Osteoblast (primary cell): ENCODE data around the gene LDB3. TPM values are rescaled to one million over a fixed set of nuclear protein-coding genes. Genes with fewer than 3 reads are reported as not detected.
"Not testable (repeated sequence)": the region's sequence is repeated elsewhere in the genome, so short reads cannot be mapped to it uniquely, and the experiment has no call there.

Source experiments
- DNase-seq: peaks from one replicate; pipeline ENCODE4 v3.0.0; 2011; ENCODE audit warnings: low spot score, mixed read lengths; ENCODE audit not compliant: insufficient read length; ENCODE audit errors: missing footprints
- H2AFZ ChIP-seq: 2 replicates; pipeline ENCODE4 v1.6.0; 2011; ENCODE audit warnings: mild to moderate bottlenecking, low read length
- H3K27ac ChIP-seq: 2 replicates; pipeline ENCODE4 v1.5.1; 2011; ENCODE audit warnings: mild to moderate bottlenecking, low read depth, low read length, moderate library complexity
- H3K27me3 ChIP-seq: 2 replicates; pipeline ENCODE4 v1.6.0; 2012; ENCODE audit warnings: mild to moderate bottlenecking, control low read depth, inconsistent platforms, low read length, moderate library complexity; ENCODE audit not compliant: insufficient read depth
- H3K36me3 ChIP-seq: 2 replicates; pipeline ENCODE4 v1.5.1; 2011; ENCODE audit warnings: mild to moderate bottlenecking, low read length, control low read depth, moderate library complexity; ENCODE audit not compliant: insufficient read depth
- H3K4me1 ChIP-seq: 2 replicates; pipeline ENCODE4 v1.5.1; 2011; ENCODE audit warnings: mild to moderate bottlenecking, low read length, control low read depth, moderate library complexity; ENCODE audit not compliant: insufficient read depth
- H3K4me2 ChIP-seq: 2 replicates; pipeline ENCODE4 v1.6.0; 2011; ENCODE audit warnings: mild to moderate bottlenecking, low read length; ENCODE audit not compliant: insufficient read depth
- H3K4me3 ChIP-seq: fragments of 200-600 bp; sonication (generic); 3 replicates; pipeline ENCODE4 v1.5.1; 2012; ENCODE audit warnings: mild to moderate bottlenecking, low read length, inconsistent platforms; ENCODE audit not compliant: insufficient read depth
- H3K79me2 ChIP-seq: 2 replicates; pipeline ENCODE4 v1.6.0; 2012; ENCODE audit warnings: mild to moderate bottlenecking, low read length, control low read depth, inconsistent platforms; ENCODE audit not compliant: insufficient read depth
- H3K9me3 ChIP-seq: 2 replicates; pipeline ENCODE4 v1.5.1; 2011; ENCODE audit warnings: low read depth, low read length, control low read depth
- H4K20me1 ChIP-seq: 2 replicates; pipeline ENCODE4 v1.6.0; 2012; ENCODE audit warnings: mild to moderate bottlenecking, low read length, control low read depth; ENCODE audit not compliant: insufficient read depth
- total RNA-seq: library from RNA; depleted of rRNA; stranded (reverse); fragments of >200 nt; gene quantifications from 2 replicates; pipeline ENCODE4 v1.2.3, GENCODE V29; 2012
- TF ChIP-seq, protein P1 (sequence below): IDR thresholded peaks from 2 replicates; pipeline ENCODE4 v1.5.1; 2011; ENCODE audit warnings: mild to moderate bottlenecking, low read depth, low read length, moderate library complexity; ENCODE audit errors: extremely low read depth

The LDB3 gene
- total RNA-seq, 1 donor: under 0.01 TPM

DNA sequence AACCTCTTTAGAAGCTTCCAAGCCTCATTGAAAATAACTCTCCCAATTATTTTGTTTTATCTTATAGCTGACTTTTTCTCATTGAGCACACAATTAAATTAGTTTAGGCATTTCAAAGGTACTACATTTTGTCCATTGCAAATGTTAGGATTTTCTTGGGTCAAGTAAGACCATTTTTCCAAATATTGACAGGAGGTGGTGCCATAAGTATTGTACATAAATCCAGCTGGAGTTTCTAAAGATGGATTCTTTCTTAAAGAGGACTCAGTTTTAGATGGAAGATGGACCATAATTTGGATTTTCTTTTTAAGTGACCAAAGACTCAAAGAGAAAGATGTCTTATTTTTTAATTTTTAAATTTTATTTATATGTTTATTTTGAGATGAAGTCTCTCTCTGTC, 26.3 kb upstream of the LDB3 start:
- Histone ChIP-seq H3K4me1 (peaks cover 10% of the 10 kb centered on the region), H3K27me3 (no peaks in the 10 kb centered on the region), H3K27ac (no peak overlapping the region), H3K9me3 (no peaks in the 10 kb centered on the region), H3K4me2 (no peak overlapping the region), H4K20me1 (no peaks in the 10 kb centered on the region), H3K36me3 (no peaks in the 10 kb centered on the region), H2AFZ (no peak overlapping the region), H3K79me2 (no peaks in the 10 kb centered on the region), H3K4me3 (no peak overlapping the region)
- TF ChIP-seq, protein P1, sequence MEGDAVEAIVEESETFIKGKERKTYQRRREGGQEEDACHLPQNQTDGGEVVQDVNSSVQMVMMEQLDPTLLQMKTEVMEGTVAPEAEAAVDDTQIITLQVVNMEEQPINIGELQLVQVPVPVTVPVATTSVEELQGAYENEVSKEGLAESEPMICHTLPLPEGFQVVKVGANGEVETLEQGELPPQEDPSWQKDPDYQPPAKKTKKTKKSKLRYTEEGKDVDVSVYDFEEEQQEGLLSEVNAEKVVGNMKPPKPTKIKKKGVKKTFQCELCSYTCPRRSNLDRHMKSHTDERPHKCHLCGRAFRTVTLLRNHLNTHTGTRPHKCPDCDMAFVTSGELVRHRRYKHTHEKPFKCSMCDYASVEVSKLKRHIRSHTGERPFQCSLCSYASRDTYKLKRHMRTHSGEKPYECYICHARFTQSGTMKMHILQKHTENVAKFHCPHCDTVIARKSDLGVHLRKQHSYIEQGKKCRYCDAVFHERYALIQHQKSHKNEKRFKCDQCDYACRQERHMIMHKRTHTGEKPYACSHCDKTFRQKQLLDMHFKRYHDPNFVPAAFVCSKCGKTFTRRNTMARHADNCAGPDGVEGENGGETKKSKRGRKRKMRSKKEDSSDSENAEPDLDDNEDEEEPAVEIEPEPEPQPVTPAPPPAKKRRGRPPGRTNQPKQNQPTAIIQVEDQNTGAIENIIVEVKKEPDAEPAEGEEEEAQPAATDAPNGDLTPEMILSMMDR: no peak
- DNase-seq: no peak

DNA sequence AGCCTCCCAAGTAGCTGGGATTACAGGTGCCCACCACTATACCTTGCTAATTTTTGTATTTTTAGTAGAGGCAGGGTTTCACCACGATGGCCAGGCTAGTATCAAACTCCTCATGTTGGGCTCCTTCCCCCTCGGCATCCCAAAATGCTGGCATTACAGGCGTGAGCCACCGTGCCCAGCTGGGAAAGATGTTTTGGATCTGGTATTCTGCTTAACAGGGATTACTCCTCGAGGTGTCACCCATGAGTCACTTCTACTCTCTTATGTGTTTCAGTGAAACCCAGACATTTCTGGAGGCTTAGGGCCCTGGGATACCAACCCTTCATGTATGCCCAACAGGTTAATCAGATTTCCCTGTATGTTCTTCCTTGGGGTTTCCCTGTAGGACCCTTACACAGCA, 25.8 kb upstream of the LDB3 start:
- no peak overlapping the region for H3K27ac ChIP-seq
- H3K4me1 ChIP-seq: peaks cover 10% of the 10 kb centered on the region
- no peaks in the 10 kb centered on the region for H4K20me1 ChIP-seq
- no peaks in the 10 kb centered on the region for H3K27me3 ChIP-seq
- no peaks in the 10 kb centered on the region for H3K79me2 ChIP-seq
- TF ChIP-seq, protein P1: no peak
- no peak overlapping the region for H3K4me3 ChIP-seq
- no peak overlapping the region for H2AFZ ChIP-seq
- no peak overlapping the region for H3K4me2 ChIP-seq
- DNase-seq: peak; percentile 87
- no peaks in the 10 kb centered on the region for H3K36me3 ChIP-seq
- no peaks in the 10 kb centered on the region for H3K9me3 ChIP-seq

DNA sequence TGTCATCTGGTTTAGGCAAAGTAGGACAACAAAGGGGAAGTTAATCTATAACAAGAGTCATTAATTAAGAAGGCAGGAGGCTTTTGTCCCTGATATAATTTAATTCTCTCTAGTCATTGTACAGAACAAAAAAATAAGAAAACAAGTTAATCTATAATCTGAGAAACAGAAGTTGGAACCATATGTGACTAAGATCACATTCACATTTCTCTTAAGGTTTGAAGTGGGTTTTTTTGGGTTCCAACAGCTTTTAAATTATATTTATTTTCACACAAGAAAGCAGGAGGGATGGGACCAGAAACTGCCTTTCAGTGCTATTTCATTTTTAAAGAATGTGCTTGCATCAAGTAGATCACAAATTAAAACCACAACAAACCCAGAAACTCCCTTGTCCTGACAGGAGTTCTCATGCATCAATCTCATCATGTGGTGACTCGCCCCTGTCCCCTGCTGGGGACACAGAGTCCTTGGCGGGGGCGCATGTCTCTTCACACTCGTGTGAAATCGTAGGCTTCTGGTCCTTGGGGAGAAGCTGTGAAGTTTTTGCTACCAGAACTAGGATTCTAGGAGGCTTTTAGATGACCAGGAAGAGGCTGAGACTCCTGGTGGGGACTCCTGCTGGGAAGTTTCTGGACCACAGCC, 24.0 kb upstream of the LDB3 start:
- H3K9me3 ChIP-seq: no peaks in the 10 kb centered on the region
- DNase-seq: no peak
- H3K4me1 ChIP-seq: peaks cover 24% of the 10 kb centered on the region
- no peaks in the 10 kb centered on the region for H3K36me3 ChIP-seq
- H3K27me3 ChIP-seq: no peaks in the 10 kb centered on the region
- peak overlapping the region; percentile 33 for H2AFZ ChIP-seq
- H3K4me2 ChIP-seq: no peak overlapping the region
- H3K4me3 ChIP-seq: no peak overlapping the region
- no peak overlapping the region for H3K27ac ChIP-seq
- TF ChIP-seq, protein P1: peak; percentile 32
- no peaks in the 10 kb centered on the region for H4K20me1 ChIP-seq
- no peaks in the 10 kb centered on the region for H3K79me2 ChIP-seq

DNA sequence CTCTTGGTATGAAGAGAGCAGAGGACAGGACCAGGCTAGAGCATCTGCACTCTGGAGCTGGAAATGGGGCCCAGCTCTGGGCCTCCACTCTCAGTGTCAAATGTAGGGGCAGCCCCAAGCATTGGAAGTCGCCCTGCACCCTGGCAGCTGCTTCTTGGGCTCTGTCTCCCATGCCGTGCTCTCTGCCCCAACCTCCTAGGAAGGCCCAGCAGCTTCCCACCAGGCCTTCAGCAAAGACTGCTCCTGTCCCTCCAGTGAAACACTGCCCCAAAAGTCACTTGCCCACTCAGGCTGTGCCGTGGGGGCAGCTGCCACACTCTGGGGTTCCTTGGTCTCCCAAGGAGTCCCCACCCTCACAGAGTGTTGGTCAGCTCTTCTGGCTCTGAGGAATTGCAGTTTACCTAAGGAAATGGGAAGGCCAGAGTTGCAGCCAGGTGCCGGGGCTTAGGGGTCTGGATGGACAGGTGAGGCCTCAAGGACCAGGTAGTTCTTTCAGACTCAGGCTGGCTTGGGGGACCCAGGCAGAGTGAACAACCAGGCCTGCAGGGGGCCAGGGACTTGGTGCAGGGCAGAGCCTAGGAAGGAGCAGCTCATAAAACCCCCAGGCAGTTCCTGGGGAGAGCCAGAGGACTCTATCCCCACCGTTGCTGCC, 23.4 kb upstream of the LDB3 start:
- H4K20me1 ChIP-seq: no peaks in the 10 kb centered on the region
- no peaks in the 10 kb centered on the region for H3K9me3 ChIP-seq
- H2AFZ ChIP-seq: peak overlapping the region; percentile 33
- H3K27me3 ChIP-seq: no peaks in the 10 kb centered on the region
- no peak overlapping the region for H3K27ac ChIP-seq
- H3K36me3 ChIP-seq: no peaks in the 10 kb centered on the region
- H3K4me2 ChIP-seq: no peak overlapping the region
- no peak overlapping the region for H3K4me3 ChIP-seq
- DNase-seq: peak; percentile 46
- H3K79me2 ChIP-seq: no peaks in the 10 kb centered on the region
- TF ChIP-seq, protein P1: no peak
- peaks cover 27% of the 10 kb centered on the region for H3K4me1 ChIP-seq

DNA sequence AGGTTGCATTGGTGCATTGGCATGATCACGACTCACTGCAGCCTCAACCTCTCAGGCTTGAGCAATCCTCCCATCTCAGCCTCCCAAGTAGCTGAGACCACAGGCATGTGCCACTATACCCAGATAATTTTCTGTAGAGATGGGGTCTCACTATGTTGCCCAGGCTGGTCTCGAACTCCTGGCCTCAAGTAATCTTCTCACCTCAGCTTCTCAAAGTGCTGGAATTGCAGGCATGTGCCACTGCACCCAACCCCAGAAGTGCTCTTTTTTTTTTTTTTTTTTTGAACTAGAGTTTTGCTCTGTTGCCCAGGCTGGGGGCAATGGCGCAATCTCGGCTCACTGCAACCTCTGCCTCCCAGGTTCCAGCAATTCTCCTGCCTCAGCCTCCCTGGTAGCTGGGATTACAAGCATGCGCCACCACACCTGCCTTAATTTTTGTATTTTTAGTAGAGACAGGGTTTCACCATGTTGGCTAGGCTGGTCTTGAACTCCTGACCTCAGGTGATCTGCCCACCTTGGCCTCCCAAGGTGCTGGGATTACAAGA, 22.6 kb upstream of the LDB3 start:
- not testable (repeated sequence) for H3K4me2 ChIP-seq, H3K4me3 ChIP-seq, DNase-seq, H3K27me3 ChIP-seq, H3K27ac ChIP-seq, H4K20me1 ChIP-seq, H3K36me3 ChIP-seq, H2AFZ ChIP-seq, H3K79me2 ChIP-seq, H3K9me3 ChIP-seq
- peaks cover 27% of the 10 kb centered on the region for H3K4me1 ChIP-seq
